ENCODE data around the gene TMEM101.

TMEM101 gene

GRCh38 chr17:44000871-44001460 lies 13.8 kb downstream of the TMEM101 start:
- Histone ChIP-seq H3K4me1 (ENCODE audit: insufficient read depth, low read length, poor library complexity, severe bottlenecking) (no peaks in the 10 kb centered on the region), H2AFZ (ENCODE audit: low read length) (no peak overlapping the region), H3K9me3 (ENCODE audit: insufficient read depth, low read depth, low read length) (no peaks in the 10 kb centered on the region), H3K9ac (ENCODE audit: low read depth, low read length, poor library complexity, severe bottlenecking) (no peak overlapping the region), H3K4me2 (ENCODE audit: low read depth, low read length, poor library complexity, severe bottlenecking) (no peak overlapping the region), H3K9me2 (replicated peaks; ENCODE audit: low read depth, low read length) (no peaks in the 10 kb centered on the region), H4K20me1 (ENCODE audit: insufficient read depth, low read length, poor library complexity, severe bottlenecking) (no peaks in the 10 kb centered on the region), H3K4me3 (ENCODE audit: low read length, poor library complexity, severe bottlenecking) (no peak overlapping the region), H3K36me3 (ENCODE audit: insufficient read depth, low read length) (no peaks in the 10 kb centered on the region), H3K79me2 (ENCODE audit: insufficient read depth, low read length) (no peaks in the 10 kb centered on the region), H3K27me3 (ENCODE audit: insufficient read depth, low read length, poor library complexity, severe bottlenecking) (no peaks in the 10 kb centered on the region), H3F3A (ENCODE audit: low read depth) (no peaks in the 10 kb centered on the region)
- TF ChIP-seq CTCF (conservative IDR thresholded peaks at IDR 0.05; ENCODE audit: low read length): no peak
- TF ChIP-seq EZH2phosphoT487 (IDR thresholded peaks at IDR 0.05; ENCODE audit: borderline replicate concordance): no peak

GRCh38 chr17:44000141-44000860 lies 14.5 kb downstream of the TMEM101 start:
- no peak for TF ChIP-seq EZH2phosphoT487 (IDR thresholded peaks at IDR 0.05; ENCODE audit: borderline replicate concordance)
- no peak for TF ChIP-seq CTCF (conservative IDR thresholded peaks at IDR 0.05; ENCODE audit: low read length)
- H3K9me3 ChIP-seq (ENCODE audit: insufficient read depth, low read depth, low read length): no peaks in the 10 kb centered on the region
- no peak overlapping the region for H2AFZ ChIP-seq (ENCODE audit: low read length)
- H3K9ac ChIP-seq (ENCODE audit: low read depth, low read length, poor library complexity, severe bottlenecking): no peak overlapping the region
- H3K79me2 ChIP-seq (ENCODE audit: insufficient read depth, low read length): no peaks in the 10 kb centered on the region
- H3K9me2 ChIP-seq (replicated peaks; ENCODE audit: low read depth, low read length): no peaks in the 10 kb centered on the region
- H3K27me3 ChIP-seq (ENCODE audit: insufficient read depth, low read length, poor library complexity, severe bottlenecking): no peaks in the 10 kb centered on the region
- no peak overlapping the region for H3K4me2 ChIP-seq (ENCODE audit: low read depth, low read length, poor library complexity, severe bottlenecking)
- H3K4me1 ChIP-seq (ENCODE audit: insufficient read depth, low read length, poor library complexity, severe bottlenecking): no peaks in the 10 kb centered on the region
- H4K20me1 ChIP-seq (ENCODE audit: insufficient read depth, low read length, poor library complexity, severe bottlenecking): no peaks in the 10 kb centered on the region
- no peaks in the 10 kb centered on the region for H3F3A ChIP-seq (ENCODE audit: low read depth)
- H3K36me3 ChIP-seq (ENCODE audit: insufficient read depth, low read length): no peaks in the 10 kb centered on the region
- no peak overlapping the region for H3K4me3 ChIP-seq (ENCODE audit: low read length, poor library complexity, severe bottlenecking)

GRCh38 chr17:43999024-43999423 lies 15.7 kb downstream of the TMEM101 start:
- no peak overlapping the region for H3K4me2 ChIP-seq (ENCODE audit: low read depth, low read length, poor library complexity, severe bottlenecking)

More at GRCh38 chr17:43999024-43999423, 15.7 kb downstream of the TMEM101 start:
- Histone ChIP-seq H3K79me2 (ENCODE audit: insufficient read depth, low read length) (no peaks in the 10 kb centered on the region), H2AFZ (ENCODE audit: low read length) (no peak overlapping the region), H3K9ac (ENCODE audit: low read depth, low read length, poor library complexity, severe bottlenecking) (no peak overlapping the region), H3K36me3 (ENCODE audit: insufficient read depth, low read length) (no peaks in the 10 kb centered on the region), H3K4me1 (ENCODE audit: insufficient read depth, low read length, poor library complexity, severe bottlenecking) (no peaks in the 10 kb centered on the region), H4K20me1 (ENCODE audit: insufficient read depth, low read length, poor library complexity, severe bottlenecking) (no peaks in the 10 kb centered on the region), H3K9me2 (replicated peaks; ENCODE audit: low read depth, low read length) (no peaks in the 10 kb centered on the region), H3K27me3 (ENCODE audit: insufficient read depth, low read length, poor library complexity, severe bottlenecking) (no peaks in the 10 kb centered on the region), H3K9me3 (ENCODE audit: insufficient read depth, low read depth, low read length) (no peaks in the 10 kb centered on the region), H3K4me3 (ENCODE audit: low read length, poor library complexity, severe bottlenecking) (no peak overlapping the region), H3F3A (ENCODE audit: low read depth) (no peaks in the 10 kb centered on the region)
- TF ChIP-seq EZH2phosphoT487 (IDR thresholded peaks at IDR 0.05; ENCODE audit: borderline replicate concordance) (no peak), CTCF (conservative IDR thresholded peaks at IDR 0.05; ENCODE audit: low read length) (no peak)
